ENCODE results near the gene POGLUT3.

Gene POGLUT3

GRCh38 chr11:108518581-108518980 lies 20.4 kb upstream of the POGLUT3 start:
- DNase-seq = no peak
- Mint-ChIP-seq H3K4me3 (no peak overlapping the region), H3K36me3 (ENCODE audit: low read depth) (peaks cover 11% of the 10 kb centered on the region), H3K27me3 (no peaks in the 10 kb centered on the region), H3K9me3 (no peaks in the 10 kb centered on the region), H3K27ac (no peak overlapping the region), H3K4me1 (ENCODE audit: low read depth) (no peaks in the 10 kb centered on the region)

GRCh38 chr11:108516125-108516524 lies 17.9 kb upstream of the POGLUT3 start:
- Mint-ChIP-seq H3K36me3 (ENCODE audit: low read depth) (peaks cover 14% of the 10 kb centered on the region), H3K9me3 (no peaks in the 10 kb centered on the region)

GRCh38 chr11:108512708-108513107 lies 14.5 kb upstream of the POGLUT3 start:
- Mint-ChIP-seq H3K9me3 (no peaks in the 10 kb centered on the region), H3K4me1 (ENCODE audit: low read depth) (no peaks in the 10 kb centered on the region), H3K36me3 (ENCODE audit: low read depth) (peaks cover 14% of the 10 kb centered on the region), H3K4me3 (no peak overlapping the region), H3K27me3 (no peaks in the 10 kb centered on the region), H3K27ac (no peak overlapping the region)
- no peak for DNase-seq

More at GRCh38 chr11:108516125-108516524, 17.9 kb upstream of the POGLUT3 start:
- H3K4me1 Mint-ChIP-seq (ENCODE audit: low read depth) = no peaks in the 10 kb centered on the region
- H3K27ac Mint-ChIP-seq = no peak overlapping the region
- no peaks in the 10 kb centered on the region for H3K27me3 Mint-ChIP-seq
- H3K4me3 Mint-ChIP-seq = no peak overlapping the region
- no peak for DNase-seq

- no peaks in the 10 kb centered on the region for H3K9me3 Mint-ChIP-seq
- peaks cover 14% of the 10 kb centered on the region for H3K36me3 Mint-ChIP-seq (ENCODE audit: low read depth)
- no peak for DNase-seq
- no peak overlapping the region for H3K4me3 Mint-ChIP-seq
- no peaks in the 10 kb centered on the region for H3K27me3 Mint-ChIP-seq
- H3K27ac Mint-ChIP-seq = no peak overlapping the region
- no peaks in the 10 kb centered on the region for H3K4me1 Mint-ChIP-seq (ENCODE audit: low read depth)
Observed at GRCh38 chr11:108511851-108512474, 13.8 kb upstream of the POGLUT3 start.

- DNase-seq = no peak
- H3K9me3 Mint-ChIP-seq = no peaks in the 10 kb centered on the region
- no peak overlapping the region for H3K4me3 Mint-ChIP-seq
- H3K27ac Mint-ChIP-seq = no peak overlapping the region
- H3K36me3 Mint-ChIP-seq (ENCODE audit: low read depth) = peaks cover 4% of the 10 kb centered on the region
- no peaks in the 10 kb centered on the region for H3K4me1 Mint-ChIP-seq (ENCODE audit: low read depth)
- H3K27me3 Mint-ChIP-seq = no peaks in the 10 kb centered on the region
Observed at GRCh38 chr11:108508653-108509593, 10.7 kb upstream of the POGLUT3 start.

- peaks cover 3% of the 10 kb centered on the region for H3K36me3 Mint-ChIP-seq (ENCODE audit: low read depth)
- no peak overlapping the region for H3K4me3 Mint-ChIP-seq
- DNase-seq = no peak
Observed at GRCh38 chr11:108501396-108501795, 3.2 kb upstream of the POGLUT3 start.

GRCh38 chr11:108500721-108501120 lies 2.5 kb upstream of the POGLUT3 start:
- no peak for DNase-seq
- Mint-ChIP-seq H3K27ac (no peak overlapping the region), H3K9me3 (no peaks in the 10 kb centered on the region), H3K36me3 (ENCODE audit: low read depth) (peaks cover 3% of the 10 kb centered on the region), H3K27me3 (no peaks in the 10 kb centered on the region), H3K4me1 (ENCODE audit: low read depth) (peaks cover 19% of the 10 kb centered on the region), H3K4me3 (no peak overlapping the region)

More at GRCh38 chr11:108501396-108501795, 3.2 kb upstream of the POGLUT3 start:
- H3K27me3 Mint-ChIP-seq = no peaks in the 10 kb centered on the region
- no peak overlapping the region for H3K27ac Mint-ChIP-seq
- peaks cover 17% of the 10 kb centered on the region for H3K4me1 Mint-ChIP-seq (ENCODE audit: low read depth)
- H3K9me3 Mint-ChIP-seq = no peaks in the 10 kb centered on the region

- peaks cover 19% of the 10 kb centered on the region for H3K4me1 Mint-ChIP-seq (ENCODE audit: low read depth)
- DNase-seq = no peak
- H3K27ac Mint-ChIP-seq = no peak overlapping the region
- H3K36me3 Mint-ChIP-seq (ENCODE audit: low read depth) = peaks cover 3% of the 10 kb centered on the region
- no peaks in the 10 kb centered on the region for H3K9me3 Mint-ChIP-seq
- H3K4me3 Mint-ChIP-seq = no peak overlapping the region
- no peaks in the 10 kb centered on the region for H3K27me3 Mint-ChIP-seq
Observed at GRCh38 chr11:108500169-108500568, 2.0 kb upstream of the POGLUT3 start.

- no peak for DNase-seq
- Mint-ChIP-seq H3K9me3 (no peaks in the 10 kb centered on the region), H3K4me1 (ENCODE audit: low read depth) (peaks cover 21% of the 10 kb centered on the region), H3K27ac (peak overlapping the region; percentile 88), H3K27me3 (no peaks in the 10 kb centered on the region), H3K4me3 (peak overlapping the region; percentile 77), H3K36me3 (ENCODE audit: low read depth) (peaks cover 3% of the 10 kb centered on the region)
Observed at GRCh38 chr11:108498816-108499408, 728 bp upstream of the POGLUT3 start.

- DNase-seq = peak; percentile 77
- H3K27me3 Mint-ChIP-seq = no peaks in the 10 kb centered on the region
- H3K36me3 Mint-ChIP-seq (ENCODE audit: low read depth) = peaks cover 3% of the 10 kb centered on the region
- peaks cover 21% of the 10 kb centered on the region for H3K4me1 Mint-ChIP-seq (ENCODE audit: low read depth)
- peak overlapping the region; percentile 98 for H3K27ac Mint-ChIP-seq
- H3K4me3 Mint-ChIP-seq = peak overlapping the region; percentile 87
- no peaks in the 10 kb centered on the region for H3K9me3 Mint-ChIP-seq
Observed at GRCh38 chr11:108497317-108498045, 703 bp downstream of the POGLUT3 start.

- Mint-ChIP-seq H3K9me3 (no peaks in the 10 kb centered on the region), H3K27ac (peak overlapping the region; percentile 98), H3K27me3 (no peaks in the 10 kb centered on the region), H3K4me1 (ENCODE audit: low read depth) (peaks cover 22% of the 10 kb centered on the region), H3K36me3 (ENCODE audit: low read depth) (peaks cover 3% of the 10 kb centered on the region), H3K4me3 (peak overlapping the region; percentile 87)
- DNase-seq = no peak
Observed at GRCh38 chr11:108496643-108497256, 1.4 kb downstream of the POGLUT3 start.

GRCh38 chr11:108495326-108495725 lies 2.9 kb downstream of the POGLUT3 start:
- H3K27me3 Mint-ChIP-seq = no peaks in the 10 kb centered on the region
- no peaks in the 10 kb centered on the region for H3K9me3 Mint-ChIP-seq
- peaks cover 22% of the 10 kb centered on the region for H3K4me1 Mint-ChIP-seq (ENCODE audit: low read depth)
- peaks cover 4% of the 10 kb centered on the region for H3K36me3 Mint-ChIP-seq (ENCODE audit: low read depth)
- DNase-seq = no peak
- H3K27ac Mint-ChIP-seq = no peak overlapping the region
- no peak overlapping the region for H3K4me3 Mint-ChIP-seq

- Mint-ChIP-seq H3K4me3 (no peak overlapping the region), H3K36me3 (ENCODE audit: low read depth) (peaks cover 9% of the 10 kb centered on the region), H3K27me3 (no peaks in the 10 kb centered on the region), H3K9me3 (no peaks in the 10 kb centered on the region), H3K27ac (peak overlapping the region; percentile 8), H3K4me1 (ENCODE audit: low read depth) (peaks cover 21% of the 10 kb centered on the region)
- no peak for DNase-seq
Observed at GRCh38 chr11:108494182-108494581, 4.0 kb downstream of the POGLUT3 start.

GRCh38 chr11:108491936-108492335 lies 6.2 kb downstream of the POGLUT3 start:
- peaks cover 9% of the 10 kb centered on the region for H3K4me1 Mint-ChIP-seq (ENCODE audit: low read depth)
- no peaks in the 10 kb centered on the region for H3K9me3 Mint-ChIP-seq
- no peaks in the 10 kb centered on the region for H3K27me3 Mint-ChIP-seq
- H3K4me3 Mint-ChIP-seq = no peak overlapping the region
- DNase-seq = no peak
- H3K27ac Mint-ChIP-seq = no peak overlapping the region
- H3K36me3 Mint-ChIP-seq (ENCODE audit: low read depth) = peaks cover 20% of the 10 kb centered on the region
